HG03571 (cell line): Measurements from ENCODE around the gene GATM.
A peak's percentile ranks its signal among the peaks of the same experiment; 100 is the strongest.

Source experiments
- ATAC-seq: cut with Tn5 transposase; IDR thresholded peaks from one replicate; pipeline ENCODE4 v1.9.1; 2021; ENCODE audit not compliant: unreplicated experiment

The GATM gene, protein sequence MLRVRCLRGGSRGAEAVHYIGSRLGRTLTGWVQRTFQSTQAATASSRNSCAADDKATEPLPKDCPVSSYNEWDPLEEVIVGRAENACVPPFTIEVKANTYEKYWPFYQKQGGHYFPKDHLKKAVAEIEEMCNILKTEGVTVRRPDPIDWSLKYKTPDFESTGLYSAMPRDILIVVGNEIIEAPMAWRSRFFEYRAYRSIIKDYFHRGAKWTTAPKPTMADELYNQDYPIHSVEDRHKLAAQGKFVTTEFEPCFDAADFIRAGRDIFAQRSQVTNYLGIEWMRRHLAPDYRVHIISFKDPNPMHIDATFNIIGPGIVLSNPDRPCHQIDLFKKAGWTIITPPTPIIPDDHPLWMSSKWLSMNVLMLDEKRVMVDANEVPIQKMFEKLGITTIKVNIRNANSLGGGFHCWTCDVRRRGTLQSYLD

DNA sequence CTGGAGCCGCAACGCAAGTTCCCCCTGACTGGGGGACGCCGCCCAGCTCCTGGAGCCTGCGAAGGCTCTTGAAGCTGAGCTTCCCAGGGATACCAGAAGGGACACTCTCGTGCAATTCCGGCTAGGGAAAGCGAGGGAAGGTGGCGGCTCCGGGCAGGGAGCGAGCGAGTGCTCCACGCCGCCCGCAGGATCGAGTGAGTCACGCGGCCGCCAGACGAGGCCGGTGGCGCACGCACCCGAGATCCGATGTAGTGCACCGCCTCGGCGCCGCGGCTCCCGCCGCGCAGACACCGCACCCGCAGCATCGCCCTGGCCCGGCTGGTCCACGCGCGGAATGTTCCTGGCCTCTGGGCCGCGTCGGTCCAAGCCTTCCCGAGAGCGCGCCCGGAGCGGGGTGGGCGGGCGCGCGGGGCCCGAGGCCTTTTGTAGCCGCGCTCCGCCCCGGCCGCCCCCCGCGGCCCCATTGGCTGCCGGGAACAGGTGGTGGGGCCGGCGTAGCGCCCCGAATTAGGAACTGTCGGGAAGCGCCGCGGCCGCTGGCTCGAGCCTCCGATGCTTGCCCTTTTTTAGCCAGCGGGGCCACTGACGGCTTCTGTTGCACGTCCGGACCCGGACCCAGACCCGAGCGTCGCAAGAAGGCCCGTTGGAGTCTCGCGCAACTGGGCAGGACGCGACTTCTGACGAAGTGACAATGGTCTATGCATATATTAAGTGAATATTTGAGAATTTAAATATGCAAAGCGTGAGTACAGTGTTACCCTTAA lies at the start of gene GATM:
TSS of gene GATM (minus strand) at position 396 of the 764 bp plus-strand sequence. CDS start at position 305, 91 bp downstream.
- peak; percentile 74 for ATAC-seq

DNA sequence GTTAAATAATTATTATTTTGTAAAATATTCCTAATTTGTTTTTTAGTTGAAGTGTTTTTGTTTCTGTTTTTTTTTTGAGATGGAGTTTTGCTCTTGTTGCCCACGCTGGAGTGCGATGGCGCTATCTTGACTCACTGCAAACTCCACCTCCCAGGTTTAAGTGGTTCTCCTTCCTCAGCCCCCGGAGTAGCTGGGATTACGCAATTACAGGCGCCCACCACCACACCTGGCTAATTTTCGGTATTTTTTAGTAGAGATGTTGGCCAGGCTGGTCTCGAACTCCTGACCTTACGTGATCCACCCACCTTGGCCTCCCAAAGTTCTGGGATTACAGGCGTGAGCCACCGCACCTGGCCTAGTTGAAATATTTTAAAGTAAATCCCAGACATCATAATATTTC lies 48.7 kb upstream of the GATM start:
- no peak for ATAC-seq

DNA sequence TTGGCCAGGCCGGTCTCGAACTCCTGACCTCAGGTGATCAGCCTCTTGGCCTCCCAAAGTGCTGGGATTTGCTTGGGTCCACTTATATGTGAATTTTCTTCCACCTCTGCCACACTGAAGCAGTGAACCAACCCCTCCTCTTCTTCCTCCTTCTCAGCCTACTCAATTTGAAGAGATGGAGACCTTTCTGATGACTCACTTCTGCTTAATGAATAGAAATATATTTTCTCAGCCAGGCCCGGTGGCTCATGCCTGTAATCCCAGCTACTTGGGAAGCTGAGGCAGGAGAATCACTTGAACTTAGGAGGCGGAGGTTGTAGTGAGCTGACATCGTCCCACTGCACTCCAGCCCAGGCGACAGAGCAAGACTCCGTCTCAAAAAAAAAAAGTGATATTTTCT lies 46.8 kb upstream of the GATM start:
- no peak for ATAC-seq

DNA sequence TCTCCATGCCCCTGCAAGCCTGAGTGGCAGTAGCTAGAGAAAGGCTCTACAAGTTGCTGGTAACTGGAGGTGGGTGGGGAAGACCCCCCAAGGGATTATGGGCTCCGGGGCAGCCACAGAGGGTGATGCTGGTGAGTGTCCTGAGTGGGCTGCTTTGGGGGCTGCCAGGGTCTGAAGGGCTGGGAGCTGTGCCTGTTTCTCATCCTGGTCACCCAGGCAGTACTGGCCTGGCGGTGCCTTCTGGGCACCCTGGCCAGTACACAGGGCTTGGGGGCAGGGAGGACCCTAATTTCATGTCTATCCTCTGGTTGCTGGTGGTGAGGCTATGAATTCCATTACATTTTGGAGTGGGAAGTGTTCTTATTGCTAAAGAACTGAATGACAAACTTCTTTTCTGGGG lies 46.1 kb upstream of the GATM start:
- no peak for ATAC-seq

DNA sequence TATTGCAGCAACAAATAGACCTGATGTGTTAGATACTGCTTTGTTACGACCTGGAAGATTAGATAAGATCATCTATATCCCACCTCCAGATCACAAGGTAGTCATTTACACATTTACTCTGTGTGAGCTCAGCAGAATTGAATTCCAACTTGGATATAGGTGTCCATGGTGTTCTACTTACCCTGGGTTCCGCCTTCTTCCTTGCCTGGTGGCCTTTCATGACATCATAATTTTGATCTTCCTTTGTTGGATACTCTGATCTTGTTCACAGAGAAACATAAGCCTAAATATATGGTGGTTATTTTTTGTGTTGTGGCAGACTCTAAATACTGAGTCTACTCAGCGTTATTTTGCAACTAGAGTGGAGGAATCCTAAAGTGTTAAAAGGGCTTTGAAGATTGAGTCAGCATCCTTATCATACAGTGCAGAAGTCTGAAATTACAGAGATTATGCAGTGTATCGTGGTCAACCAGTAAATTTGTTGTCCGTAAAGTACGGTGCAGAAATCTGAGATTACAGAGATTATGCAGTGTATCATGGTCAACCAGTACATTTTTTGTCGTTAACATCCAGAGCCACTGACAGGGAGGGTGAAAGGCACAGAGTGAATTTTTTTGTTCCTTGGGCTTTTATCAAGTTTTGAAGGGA lies 39.1 kb upstream of the GATM start:
- no peak for ATAC-seq

DNA sequence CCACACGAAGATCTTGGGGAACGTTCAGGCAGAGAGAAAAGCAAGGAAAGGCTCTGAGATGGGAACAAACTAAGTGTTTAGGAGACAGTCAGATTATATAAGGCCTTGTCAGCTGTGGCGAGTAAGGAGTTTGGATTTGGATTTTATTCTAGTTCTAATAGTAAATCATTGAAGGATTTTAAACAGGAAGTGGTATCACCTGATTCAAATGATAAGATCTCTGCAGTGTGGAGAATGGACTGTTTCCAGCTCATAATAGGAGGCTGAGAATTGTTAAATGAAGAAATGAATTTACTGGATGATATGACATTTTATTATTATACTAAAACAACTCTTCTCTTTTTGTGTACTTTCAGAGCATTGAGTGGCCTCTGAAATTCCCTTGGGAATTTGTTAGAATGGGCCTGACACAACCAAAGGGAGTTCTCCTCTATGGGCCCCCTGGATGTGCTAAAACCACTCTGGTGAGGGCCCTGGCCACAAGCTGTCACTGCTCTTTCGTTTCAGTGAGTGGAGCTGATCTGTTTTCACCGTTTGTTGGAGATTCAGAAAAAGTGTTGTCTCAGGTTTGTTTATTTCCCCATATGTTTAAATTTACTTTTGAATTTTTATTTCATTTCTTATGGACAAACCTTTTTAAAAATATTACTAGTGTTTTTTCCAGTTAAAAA lies 36.0 kb upstream of the GATM start:
- ATAC-seq, result no peak

DNA sequence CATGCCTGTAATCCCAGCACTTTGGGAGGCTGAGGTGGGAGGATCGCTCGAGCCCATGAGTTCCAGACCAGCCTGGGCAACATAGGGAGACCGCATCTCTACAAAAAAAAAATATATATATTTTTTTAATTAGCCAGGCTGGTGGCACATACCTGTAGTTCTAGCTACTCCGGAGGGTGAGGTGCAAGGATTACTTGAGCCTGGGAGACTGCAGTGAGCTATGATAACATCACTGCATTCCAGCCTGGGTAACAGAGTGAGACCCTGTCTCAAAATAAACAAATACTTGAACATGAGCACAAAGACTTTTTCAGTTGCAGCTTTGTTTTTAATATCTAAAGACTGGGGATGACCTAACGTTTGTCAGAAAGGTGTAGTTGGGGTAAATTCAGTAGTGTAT lies 31.3 kb upstream of the GATM start:
- ATAC-seq, result no peak

DNA sequence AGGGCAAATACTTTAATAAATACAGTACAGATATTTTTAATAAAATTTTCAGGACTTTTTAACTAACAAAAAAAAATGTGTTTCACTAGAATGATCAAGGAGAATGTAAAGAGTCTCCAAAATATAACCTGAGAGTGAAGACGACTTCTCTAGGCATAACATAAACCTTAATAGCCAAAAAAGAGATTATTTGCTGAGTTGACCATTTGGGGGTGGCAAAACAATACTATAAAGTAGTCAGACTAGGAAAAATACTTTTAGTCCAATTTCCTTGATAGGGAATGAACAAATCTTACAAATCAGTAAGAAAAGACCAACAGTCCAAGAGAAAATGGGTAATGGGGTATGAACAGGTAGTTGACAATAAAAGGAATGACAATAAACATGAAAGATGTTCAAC lies 29.4 kb upstream of the GATM start:
- ATAC-seq, result no peak

DNA sequence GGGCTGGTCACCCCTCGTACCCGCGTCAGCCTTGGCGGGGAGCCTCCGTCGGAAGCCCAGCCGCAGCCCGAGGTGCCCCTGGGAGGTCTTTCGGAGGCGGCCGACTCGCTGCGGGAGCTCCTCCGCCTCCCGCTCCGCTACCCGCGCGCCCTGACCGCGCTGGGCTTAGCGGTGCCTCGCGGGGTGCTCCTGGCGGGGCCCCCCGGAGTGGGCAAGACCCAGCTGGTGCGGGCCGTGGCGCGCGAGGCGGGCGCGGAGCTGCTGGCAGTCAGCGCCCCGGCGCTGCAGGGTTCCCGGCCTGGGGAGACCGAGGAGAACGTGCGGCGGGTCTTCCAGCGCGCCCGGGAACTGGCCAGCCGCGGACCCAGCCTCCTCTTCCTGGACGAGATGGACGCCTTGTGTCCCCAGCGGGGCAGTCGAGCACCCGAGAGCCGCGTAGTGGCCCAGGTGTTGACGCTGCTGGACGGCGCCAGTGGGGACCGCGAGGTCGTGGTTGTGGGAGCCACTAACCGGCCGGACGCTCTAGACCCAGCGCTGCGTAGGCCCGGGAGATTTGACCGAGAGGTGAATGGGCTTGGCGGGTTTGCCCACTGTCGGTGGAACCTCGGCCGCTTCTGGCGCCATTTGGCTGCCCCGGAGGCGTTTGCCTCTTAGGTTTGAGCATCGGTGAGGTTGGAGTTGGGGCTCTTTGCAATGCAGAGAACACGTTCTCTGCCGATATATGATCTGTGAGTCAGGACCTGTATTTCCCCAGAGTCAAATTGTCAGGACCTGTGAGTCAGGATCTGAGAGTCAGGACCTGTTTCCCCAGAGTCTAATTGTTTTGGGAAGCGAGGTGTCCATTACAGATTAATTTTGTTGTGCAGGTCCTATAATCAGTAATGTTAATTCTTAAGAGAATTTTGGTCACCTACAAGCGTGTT lies 24.9 kb upstream of the GATM start:
- ATAC-seq, result peak; percentile 36

DNA sequence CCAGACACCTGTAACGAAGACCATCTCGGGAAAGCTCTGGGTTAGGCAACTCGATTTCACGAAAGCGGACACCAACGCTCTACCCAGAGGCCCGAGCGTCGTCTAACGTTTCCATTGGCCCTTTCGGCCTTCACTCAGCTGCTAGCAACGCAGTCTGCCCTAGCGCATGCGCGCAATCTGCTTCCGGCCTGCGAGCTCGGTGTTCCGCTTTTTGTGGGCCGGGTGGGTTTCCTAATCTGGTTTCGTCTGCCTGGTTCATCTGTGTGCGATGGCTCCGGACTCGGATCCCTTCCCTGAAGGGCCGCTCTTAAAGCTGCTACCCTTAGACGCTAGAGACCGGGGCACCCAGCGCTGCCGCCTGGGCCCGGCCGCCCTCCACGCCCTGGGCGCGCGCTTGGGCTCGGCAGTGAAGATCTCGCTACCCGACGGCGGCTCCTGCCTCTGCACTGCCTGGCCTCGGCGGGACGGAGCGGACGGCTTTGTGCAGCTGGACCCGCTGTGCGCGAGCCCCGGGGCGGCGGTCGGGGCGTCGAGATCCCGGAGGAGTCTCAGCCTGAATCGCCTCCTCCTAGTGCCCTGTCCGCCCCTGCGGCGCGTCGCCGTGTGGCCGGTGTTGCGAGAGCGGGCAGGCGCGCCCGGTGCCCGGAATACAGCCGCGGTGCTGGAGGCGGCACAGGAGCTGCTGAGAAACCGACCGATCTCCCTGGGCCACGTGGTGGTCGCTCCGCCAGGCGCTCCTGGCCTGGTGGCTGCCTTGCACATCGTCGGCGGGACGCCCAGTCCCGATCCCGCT lies 24.0 kb upstream of the GATM start:
- ATAC-seq, result peak; percentile 78

DNA sequence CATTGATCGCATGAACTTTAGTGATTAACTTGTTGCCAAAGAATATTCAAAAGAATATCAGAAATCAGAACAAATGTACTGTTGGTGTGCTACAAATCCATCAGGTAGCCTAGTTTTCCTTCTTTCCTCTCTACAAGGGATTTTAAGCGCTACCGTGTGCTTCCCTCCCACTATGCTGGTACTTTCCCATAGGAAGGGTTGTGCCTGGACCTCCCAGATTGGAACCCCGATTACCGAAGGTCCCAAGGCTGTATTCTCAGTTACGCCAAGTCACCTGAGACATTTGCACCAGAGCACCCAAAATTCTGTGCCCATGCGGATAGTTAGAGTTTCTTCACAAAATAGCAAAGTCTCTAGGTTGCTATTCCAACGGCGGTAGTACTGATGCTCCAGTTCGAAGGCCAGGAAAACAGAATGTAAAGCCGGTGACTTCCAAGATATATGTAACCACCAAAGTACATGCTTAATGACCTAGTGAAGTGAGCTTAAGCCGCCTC lies 23.4 kb upstream of the GATM start:
- ATAC-seq, result peak; percentile 0

DNA sequence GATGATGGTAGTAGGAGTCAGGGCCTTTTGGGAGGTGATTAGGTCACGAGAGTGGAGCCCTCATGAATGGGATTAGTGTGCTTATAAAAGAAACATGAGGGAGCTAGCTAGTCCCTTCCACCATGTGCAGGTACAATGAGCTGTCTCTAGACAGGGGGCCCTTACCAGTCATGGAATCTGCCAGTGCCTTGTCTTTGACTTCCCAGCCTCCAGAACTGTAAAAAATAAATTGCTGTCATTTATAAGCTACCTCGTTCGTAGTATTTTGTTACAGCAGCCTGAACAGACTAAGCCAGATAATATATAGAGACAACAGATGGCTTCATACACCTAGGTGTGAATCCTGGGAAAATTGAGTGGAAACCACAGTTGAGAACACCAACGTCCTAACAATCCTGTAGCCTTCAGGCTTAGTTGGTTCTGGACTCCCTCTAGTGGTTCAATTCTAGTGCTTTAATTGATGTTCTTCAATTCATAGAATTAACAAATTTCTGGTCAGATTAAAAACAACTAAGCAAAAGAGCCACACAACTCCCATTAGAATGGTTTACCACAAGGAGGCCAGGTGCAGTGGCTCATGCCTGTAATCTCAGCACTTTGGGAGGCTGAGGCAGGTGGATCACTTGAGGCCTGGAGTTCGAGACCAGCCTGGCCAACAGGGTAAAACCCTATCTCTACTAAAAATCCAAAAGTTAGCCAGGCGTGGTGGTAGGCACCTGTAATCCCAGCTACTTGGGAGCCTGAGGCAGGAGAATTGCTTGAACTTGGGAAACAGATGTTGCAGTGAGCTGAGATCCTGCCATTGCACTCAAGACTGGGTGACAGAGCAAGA lies 21.3 kb upstream of the GATM start:
- ATAC-seq, result no peak

DNA sequence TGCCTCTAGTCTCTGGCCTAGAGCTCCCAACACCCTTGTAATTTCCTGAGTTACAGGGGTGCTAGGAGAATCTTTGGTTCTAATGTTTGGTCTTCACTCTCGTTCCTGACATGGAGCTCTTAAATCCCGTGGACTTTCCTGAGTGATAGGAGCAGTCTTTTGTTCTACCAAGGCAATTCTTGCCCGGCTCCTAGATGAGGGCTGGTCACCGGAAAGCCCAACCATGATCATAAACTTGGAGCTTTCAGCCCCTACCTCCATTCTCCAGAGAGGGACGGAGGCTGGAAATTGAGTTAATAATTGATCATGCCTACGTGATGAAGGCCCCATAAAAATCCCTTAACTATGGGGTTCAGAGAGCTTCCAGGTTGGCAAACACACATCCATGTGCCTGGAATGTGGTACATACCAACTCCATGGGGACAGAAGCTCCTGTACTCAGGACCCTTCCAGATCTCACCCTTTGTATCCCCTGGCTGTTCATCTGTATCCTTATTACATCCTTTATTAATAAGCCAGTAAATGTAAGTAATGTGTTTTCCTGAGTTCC lies 18.8 kb upstream of the GATM start:
- no peak for ATAC-seq

DNA sequence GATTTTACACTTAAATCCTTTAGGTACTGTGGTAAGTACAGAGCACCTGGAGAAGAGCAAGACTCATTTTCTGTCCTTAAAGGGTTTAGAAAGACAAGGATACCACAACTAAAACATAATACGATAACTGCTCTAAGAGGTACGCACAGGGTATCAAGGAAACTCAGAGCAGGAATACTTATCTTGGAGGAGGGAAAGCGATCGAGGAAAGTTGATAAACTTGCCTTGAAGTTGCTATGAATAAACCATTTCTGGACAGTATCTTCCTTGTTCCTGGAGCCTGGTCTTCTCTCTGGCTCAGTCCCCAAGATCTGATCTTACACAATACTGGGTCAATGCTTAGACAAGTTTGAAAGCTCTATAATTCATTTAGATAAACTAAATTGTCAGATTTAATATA lies 17.6 kb upstream of the GATM start:
- no peak for ATAC-seq

DNA sequence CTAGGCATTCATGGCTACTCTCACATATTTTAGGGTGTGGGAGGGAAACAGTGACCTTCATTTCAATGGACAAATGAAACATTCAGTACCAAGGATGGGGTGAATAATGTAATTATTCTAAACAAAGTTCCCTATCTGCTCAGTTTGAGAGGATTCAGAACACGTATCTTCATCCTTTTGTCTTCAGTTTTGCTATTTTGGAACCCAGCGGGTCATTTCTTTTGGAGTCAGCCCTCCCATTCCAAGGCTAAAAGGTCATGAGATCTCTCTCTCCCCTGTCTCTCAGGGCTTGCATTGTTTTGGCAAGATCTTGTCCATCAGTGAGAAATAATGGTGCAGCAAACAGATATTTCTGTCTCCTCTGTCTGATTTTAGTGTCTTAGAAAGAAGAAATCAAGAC lies 16.3 kb upstream of the GATM start:
- ATAC-seq, result no peak

DNA sequence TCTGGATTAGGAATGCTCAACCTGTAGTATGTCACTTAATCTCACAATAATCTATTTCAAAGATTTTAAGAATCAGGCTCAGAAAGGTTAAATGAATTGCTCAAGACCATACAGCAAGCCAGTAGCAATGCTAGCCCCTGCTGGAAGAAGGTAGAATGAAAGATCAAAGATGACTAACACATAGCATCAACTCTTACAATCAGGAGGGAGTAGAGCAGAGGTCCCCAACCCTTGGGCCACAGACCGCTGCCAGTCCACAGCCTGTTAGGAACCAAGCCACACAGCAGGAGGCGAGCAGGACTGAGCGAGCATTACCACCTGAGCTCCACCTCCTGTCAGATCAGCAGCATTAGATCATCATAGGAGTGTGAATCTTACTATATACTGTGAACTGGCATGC lies 15.5 kb upstream of the GATM start:
- ATAC-seq, result no peak

DNA sequence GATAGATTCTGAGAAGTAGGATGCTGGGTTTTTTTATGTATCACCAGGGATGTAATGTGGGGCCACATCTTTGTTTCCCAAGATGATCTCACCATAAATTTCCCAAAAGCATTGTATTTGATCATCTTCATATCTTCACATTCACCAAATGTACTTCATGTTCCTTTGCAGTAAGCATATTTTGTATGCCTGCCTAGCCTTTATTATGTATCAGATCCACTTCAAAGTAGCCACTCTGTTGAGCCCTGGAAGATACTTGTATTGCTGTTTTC lies 14.2 kb upstream of the GATM start:
- no peak for ATAC-seq
